Stimulated activated CD4-positive, alpha-beta T cell treated with anti-CD3 and anti-CD28 coated beads, Interleukin-1b, Interleukin-23, amount 100 ng/mL, for 48 hours (primary cell): ENCODE results near the gene PRKCE.

Source experiments
- DNase-seq: peaks from one replicate; pipeline ENCODE4 v3.0.0-alpha.2; 2020

Gene PRKCE

GRCh38 chr2:45919160-45919650 lies 267.7 kb downstream of the PRKCE start:
- DNase-seq = no peak

GRCh38 chr2:45919711-45920111 lies 268.2 kb downstream of the PRKCE start:
- DNase-seq = no peak

- DNase-seq = no peak
These were observed 270.4 kb downstream of the PRKCE start for GRCh38 chr2:45921921-45922320.

- no peak for DNase-seq
These were observed 271.1 kb downstream of the PRKCE start for GRCh38 chr2:45922577-45922988.

- no peak for DNase-seq
These were observed 272.2 kb downstream of the PRKCE start for GRCh38 chr2:45923701-45924100.

- DNase-seq = no peak
These were observed 273.6 kb downstream of the PRKCE start for GRCh38 chr2:45925026-45925425.

GRCh38 chr2:45925636-45926366 lies 274.3 kb downstream of the PRKCE start:
- DNase-seq = no peak

- no peak for DNase-seq
These were observed 277.5 kb downstream of the PRKCE start for GRCh38 chr2:45928946-45929345.

GRCh38 chr2:45929674-45930395 lies 278.4 kb downstream of the PRKCE start:
- no peak for DNase-seq

- no peak for DNase-seq
These were observed 278.9 kb downstream of the PRKCE start for GRCh38 chr2:45930396-45930792.

GRCh38 chr2:45932278-45932975 lies 281.0 kb downstream of the PRKCE start:
- DNase-seq = no peak

- peak; percentile 57 for DNase-seq
These were observed 284.5 kb downstream of the PRKCE start for GRCh38 chr2:45935791-45936622.

GRCh38 chr2:45936623-45936979 lies 285.1 kb downstream of the PRKCE start:
- DNase-seq = no peak

- no peak for DNase-seq
These were observed 286.5 kb downstream of the PRKCE start for GRCh38 chr2:45937990-45938389.

- DNase-seq = no peak
These were observed 287.4 kb downstream of the PRKCE start for GRCh38 chr2:45938649-45939511.

- DNase-seq = no peak
These were observed 290.2 kb downstream of the PRKCE start for GRCh38 chr2:45941531-45942236.

GRCh38 chr2:45942237-45942738 lies 290.8 kb downstream of the PRKCE start:
- DNase-seq = no peak

- DNase-seq = no peak
These were observed 292.0 kb downstream of the PRKCE start for GRCh38 chr2:45943219-45944044.

- no peak for DNase-seq
These were observed 292.6 kb downstream of the PRKCE start for GRCh38 chr2:45944074-45944473.

GRCh38 chr2:45945302-45945717 lies 293.8 kb downstream of the PRKCE start:
- DNase-seq = no peak
